Stimulated activated naive CD8-positive, alpha-beta T cell treated with anti-CD3 and anti-CD28 coated beads, Interleukin-15, amount 100 ng/mL, for 72 hours (primary cell): Measurements from ENCODE around the gene FKBP9.
"Not testable (repeated sequence)": the region's sequence is repeated elsewhere in the genome, so short reads cannot be mapped to it uniquely, and the experiment has no call there.

ENCODE experiments used
- ATAC-seq: fragments of 150-1000 bp; cut with Tn5 transposase; 2 replicates; pipeline ENCODE4 v1.10.0; 2021; ENCODE audit warnings: mild to moderate bottlenecking, moderate library complexity
- DNase-seq, 2 donors: peaks; one replicate each; pipeline ENCODE4 v3.0.0; 2021 to 2022
- H3K27ac Mint-ChIP-seq, 2 donors: one replicate each; pipeline ENCODE4 v1.8.0; 2022; ENCODE audit warnings: mild to moderate bottlenecking in 2 of 2, mixed read lengths in 2 of 2, moderate library complexity in 2 of 2
- H3K27me3 Mint-ChIP-seq: one replicate; pipeline ENCODE4 v1.8.0; 2022; ENCODE audit warnings: mixed read lengths
- H3K4me1 Mint-ChIP-seq: one replicate; pipeline ENCODE4 v1.8.0; 2022; ENCODE audit warnings: mild to moderate bottlenecking, mixed read lengths
- H3K4me3 Mint-ChIP-seq, 2 donors: one replicate each; pipeline ENCODE4 v1.8.0; 2022; ENCODE audit warnings: mild to moderate bottlenecking in 2 of 2, mixed read lengths in 2 of 2, moderate library complexity in 1 of 2
- H3K9me3 Mint-ChIP-seq, 2 donors: one replicate each; pipeline ENCODE4 v1.8.0; 2022; ENCODE audit warnings: mixed read lengths in 2 of 2

FKBP9 gene

GRCh38 chr7:32941681-32942414 is 15.4 kb upstream of the FKBP9 start:
- no peaks in the 10 kb centered on the region for H3K9me3 Mint-ChIP-seq
- H3K27ac Mint-ChIP-seq = peak overlapping the region; percentile 55 to 97
- peaks cover 18% of the 10 kb centered on the region for H3K4me1 Mint-ChIP-seq
- ATAC-seq (no peak), DNase-seq (no peak)
- peaks cover 17% of the 10 kb centered on the region for H3K27me3 Mint-ChIP-seq
- peak overlapping the region; percentile 86 to 99 for H3K4me3 Mint-ChIP-seq

GRCh38 chr7:32942415-32943251 is 14.6 kb upstream of the FKBP9 start:
- H3K27me3 Mint-ChIP-seq = peaks cover 17% of the 10 kb centered on the region
- peak; percentile 93 for ATAC-seq
- peak; percentile 69 to 74 for DNase-seq
- H3K4me3 Mint-ChIP-seq = peak overlapping the region; percentile 86 to 99
- peaks cover under 1 to 3% of the 10 kb centered on the region in 2 donors for H3K9me3 Mint-ChIP-seq
- peak overlapping the region; percentile 55 to 97 for H3K27ac Mint-ChIP-seq
- H3K4me1 Mint-ChIP-seq = peaks cover 18% of the 10 kb centered on the region

DNA sequence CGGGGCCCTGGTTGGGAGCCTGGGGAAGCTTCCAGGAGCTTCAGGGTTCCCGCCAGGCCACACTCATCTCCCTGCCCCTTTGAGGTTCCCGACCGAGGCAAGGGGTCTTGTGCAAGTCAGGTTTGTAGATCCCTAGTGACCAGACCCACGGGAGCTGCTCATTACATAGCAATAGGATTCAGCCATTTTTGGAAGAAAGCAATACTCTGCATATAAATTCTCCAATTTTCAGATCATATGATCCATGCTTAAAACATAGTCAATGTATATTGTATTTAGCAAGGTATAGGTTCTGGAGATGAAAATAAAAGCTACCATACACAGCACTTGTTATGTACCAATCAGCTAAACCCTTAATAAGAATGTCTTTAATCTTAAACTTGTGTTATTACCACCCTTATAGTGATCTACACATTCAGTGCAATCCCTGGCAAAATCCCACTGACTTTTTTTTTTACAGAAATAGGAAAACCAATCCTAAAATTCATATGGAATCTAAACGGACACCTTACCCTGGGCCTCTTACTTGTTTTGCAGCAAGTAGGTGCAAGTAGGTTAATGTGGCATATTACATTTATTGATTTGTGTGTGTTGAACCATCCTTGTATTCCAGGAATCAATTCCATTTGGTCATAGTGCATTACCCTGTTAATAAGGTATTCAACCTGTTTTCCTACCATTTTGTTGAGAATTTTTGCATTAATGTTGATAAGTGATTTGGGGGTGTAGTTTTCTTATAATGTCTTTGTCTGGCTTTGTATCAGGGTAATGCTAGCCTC is 13.8 kb upstream of the FKBP9 start:
- Mint-ChIP-seq H3K4me3 (peak overlapping the region; percentile 86 to 99), H3K4me1 (peaks cover 18% of the 10 kb centered on the region), H3K9me3 (peaks cover 8 to 11% of the 10 kb centered on the region in 2 donors), H3K27ac (no peak overlapping the region), H3K27me3 (peaks cover 17% of the 10 kb centered on the region)
- ATAC-seq = peak; percentile 42
- no peak for DNase-seq

DNA sequence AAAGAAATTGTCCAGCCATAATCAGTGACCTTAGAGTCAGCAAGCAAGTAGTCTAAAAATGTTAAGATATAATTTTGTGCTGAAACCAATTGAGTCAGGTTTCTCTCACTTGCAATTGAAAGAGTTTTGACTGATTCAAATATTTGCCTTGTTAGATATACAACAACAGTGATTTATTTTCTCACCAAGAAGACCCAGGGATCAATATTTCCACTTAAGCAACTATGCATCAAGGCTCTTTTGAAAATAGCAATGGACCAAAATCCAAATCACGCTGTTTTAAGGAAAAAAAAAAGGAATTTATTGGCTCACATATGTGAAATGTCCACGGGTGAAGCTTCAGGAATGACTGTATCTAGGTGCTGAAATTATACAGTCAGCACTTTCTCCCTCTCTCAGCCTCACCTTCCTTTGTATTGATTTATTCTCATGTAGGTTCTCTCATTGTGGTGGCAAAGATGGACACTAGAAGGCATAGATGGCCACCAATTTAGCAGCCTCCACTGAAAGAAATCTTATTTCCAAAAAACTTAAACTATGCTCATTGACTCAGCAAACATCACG is 9.7 kb upstream of the FKBP9 start:
- ATAC-seq (no peak), DNase-seq (no peak)
- Mint-ChIP-seq H3K4me3 (no peak overlapping the region), H3K27me3 (peaks cover 10% of the 10 kb centered on the region), H3K27ac (no peak overlapping the region), H3K4me1 (peaks cover under 1% of the 10 kb centered on the region), H3K9me3 (peaks cover 13 to 14% of the 10 kb centered on the region in 2 donors)

DNA sequence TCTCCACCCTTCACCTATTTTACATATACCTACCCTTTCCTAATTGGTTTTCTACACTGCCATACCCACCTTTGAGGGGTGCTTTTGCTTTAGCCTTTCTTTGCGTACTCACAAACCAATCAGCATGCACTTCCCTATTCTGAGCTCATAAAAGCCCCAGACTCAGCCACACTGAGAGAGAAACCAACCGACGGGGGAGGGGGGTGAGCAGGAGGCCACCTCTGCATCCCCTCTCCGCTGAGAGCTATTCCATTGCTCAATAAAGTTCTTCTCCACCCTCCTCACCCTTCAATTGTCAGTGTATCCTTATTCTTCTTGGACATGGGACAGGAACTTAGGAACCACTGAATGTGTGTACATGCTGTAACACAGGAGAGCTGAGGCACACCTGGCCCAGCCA is 9.0 kb upstream of the FKBP9 start:
- Mint-ChIP-seq H3K27me3 (peaks cover 9% of the 10 kb centered on the region), H3K9me3 (peaks cover 13 to 14% of the 10 kb centered on the region in 2 donors), H3K27ac (no peak overlapping the region), H3K4me1 (no peaks in the 10 kb centered on the region), H3K4me3 (no peak overlapping the region)
- no peak for DNase-seq
- no peak for ATAC-seq

- Mint-ChIP-seq H3K4me1 (peaks cover 2% of the 10 kb centered on the region), H3K9me3 (peaks cover 8 to 11% of the 10 kb centered on the region in 2 donors), H3K4me3 (no peak overlapping the region), H3K27me3 (peaks cover 12% of the 10 kb centered on the region), H3K27ac (no peak overlapping the region)
- ATAC-seq = no peak
- DNase-seq = no peak
Observed at GRCh38 chr7:32952876-32953275, 4.4 kb upstream of the FKBP9 start.

- H3K4me1 Mint-ChIP-seq = peaks cover 7% of the 10 kb centered on the region
- H3K27me3 Mint-ChIP-seq = peaks cover 50% of the 10 kb centered on the region
- ATAC-seq (no peak), DNase-seq (no peak)
- no peaks in the 10 kb centered on the region for H3K9me3 Mint-ChIP-seq
- H3K27ac Mint-ChIP-seq = no peak overlapping the region
- peak overlapping the region; percentile 80 to 82 for H3K4me3 Mint-ChIP-seq
Observed at GRCh38 chr7:32958046-32959025, 1.1 kb downstream of the FKBP9 start.

DNA sequence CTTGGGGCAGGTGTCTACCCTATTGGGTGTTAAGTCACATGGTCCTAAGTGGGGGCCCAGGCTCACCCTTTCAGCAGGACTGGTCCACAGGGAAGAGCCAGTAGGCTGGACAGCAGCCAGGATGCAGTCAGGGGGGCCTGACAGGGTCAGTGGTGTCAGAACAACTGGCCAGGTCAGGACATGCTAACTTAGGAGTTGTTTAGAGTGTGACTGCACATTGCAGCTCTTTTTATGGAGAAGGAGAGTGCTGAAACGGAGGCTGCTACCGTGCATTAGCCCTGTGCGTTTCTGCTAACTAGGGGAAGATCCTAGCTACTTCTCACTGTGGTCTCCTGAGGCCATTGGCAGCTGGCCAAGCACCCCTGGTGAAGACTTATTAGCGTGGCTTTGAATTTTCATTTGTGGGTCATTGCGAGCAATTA is 6.7 kb downstream of the FKBP9 start:
- peaks cover 49% of the 10 kb centered on the region for H3K27me3 Mint-ChIP-seq
- H3K27ac Mint-ChIP-seq, H3K9me3 Mint-ChIP-seq, H3K4me3 Mint-ChIP-seq, DNase-seq, ATAC-seq, H3K4me1 Mint-ChIP-seq: not testable (repeated sequence)

GRCh38 chr7:32964461-32965159 is 7.4 kb downstream of the FKBP9 start:
- peak overlapping the region; percentile 16 to 58 for H3K4me3 Mint-ChIP-seq
- peaks cover 42% of the 10 kb centered on the region for H3K27me3 Mint-ChIP-seq
- peak overlapping the region; percentile 30 to 69 for H3K27ac Mint-ChIP-seq
- DNase-seq (peak in 1 of 2 donors; percentile 11), ATAC-seq (peak; percentile 94)
- H3K9me3 Mint-ChIP-seq, H3K4me1 Mint-ChIP-seq: not testable (repeated sequence)

GRCh38 chr7:32966489-32967267 is 9.4 kb downstream of the FKBP9 start:
- ATAC-seq, H3K27ac Mint-ChIP-seq, DNase-seq, H3K4me3 Mint-ChIP-seq, H3K9me3 Mint-ChIP-seq, H3K4me1 Mint-ChIP-seq: not testable (repeated sequence)
- H3K27me3 Mint-ChIP-seq = peaks cover 37% of the 10 kb centered on the region

DNA sequence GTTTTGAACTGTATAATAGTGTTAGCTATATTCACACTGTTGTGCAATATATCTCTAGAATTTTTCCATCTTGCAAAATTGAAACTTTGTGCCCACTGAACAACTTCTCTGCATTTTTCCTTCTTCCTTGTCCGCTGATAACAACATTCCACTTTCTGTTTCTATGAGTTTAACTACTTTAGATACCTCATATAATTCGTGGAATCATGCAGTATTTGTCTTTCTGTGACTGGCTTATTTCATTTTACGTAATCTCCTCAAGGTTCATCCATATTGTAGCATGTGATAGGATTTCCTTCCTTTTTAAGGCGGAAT is 10.0 kb downstream of the FKBP9 start:
- not testable (repeated sequence) for ATAC-seq, DNase-seq, H3K9me3 Mint-ChIP-seq, H3K27ac Mint-ChIP-seq, H3K4me3 Mint-ChIP-seq, H3K4me1 Mint-ChIP-seq
- peaks cover 38% of the 10 kb centered on the region for H3K27me3 Mint-ChIP-seq

GRCh38 chr7:32971967-32972366 is 14.7 kb downstream of the FKBP9 start:
- not testable (repeated sequence) for ATAC-seq, H3K9me3 Mint-ChIP-seq, H3K4me1 Mint-ChIP-seq, H3K4me3 Mint-ChIP-seq, DNase-seq, H3K27ac Mint-ChIP-seq
- peaks cover 21% of the 10 kb centered on the region for H3K27me3 Mint-ChIP-seq

- H3K4me3 Mint-ChIP-seq, DNase-seq, ATAC-seq, H3K27ac Mint-ChIP-seq, H3K4me1 Mint-ChIP-seq, H3K9me3 Mint-ChIP-seq: not testable (repeated sequence)
- peaks cover 20% of the 10 kb centered on the region for H3K27me3 Mint-ChIP-seq
Observed at GRCh38 chr7:32977159-32977558, 19.9 kb downstream of the FKBP9 start.
